ENCODE data around the gene DNM3. TPM values are rescaled to one million over a fixed set of nuclear protein-coding genes. Genes with fewer than 3 reads are reported as not detected.

The DNM3 gene
- total RNA-seq, 1 donor from 2014 or later, result 15.4 TPM

- H3K4me1 ChIP-seq, result peaks cover 7% of the 10 kb centered on the region
- ATAC-seq, result no peak
- intact Hi-C loops (cut with DNase I), result loop anchor here (10.0 kb wide), 1 partner anchor 398 kb away; no protein-coding TSS in a partner anchor
Observed at GRCh38 chr1:172402878-172403569, 561.7 kb downstream of the DNM3 start.

GRCh38 chr1:172404121-172404520, 562.8 kb downstream of the DNM3 start:
- Histone ChIP-seq H3K27me3 (no peaks in the 10 kb centered on the region), H3K27ac (no peak overlapping the region), H3K4me1 (peaks cover 5% of the 10 kb centered on the region), H3K36me3 (no peaks in the 10 kb centered on the region), H3K9me3 (no peaks in the 10 kb centered on the region), H3K4me3 (no peak overlapping the region)
- intact Hi-C loops (cut with DNase I), result loop anchor here (10.0 kb wide), 1 partner anchor 399 kb away; no protein-coding TSS in a partner anchor
- DNase-seq, result no peak
- ATAC-seq, result no peak
- TF ChIP-seq CTCF (IDR thresholded peaks at IDR 0.05), result no peak

More at GRCh38 chr1:172402878-172403569, 561.7 kb downstream of the DNM3 start:
- no peak overlapping the region for H3K4me3 ChIP-seq
- H3K27me3 ChIP-seq, result no peaks in the 10 kb centered on the region
- H3K9me3 ChIP-seq, result no peaks in the 10 kb centered on the region
- DNase-seq, result no peak
- H3K27ac ChIP-seq, result no peak overlapping the region
- TF ChIP-seq CTCF (IDR thresholded peaks at IDR 0.05), result no peak
- no peaks in the 10 kb centered on the region for H3K36me3 ChIP-seq

- no peaks in the 10 kb centered on the region for H3K27me3 ChIP-seq
- ATAC-seq (no peak), DNase-seq (no peak)
- H3K9me3 ChIP-seq, result no peaks in the 10 kb centered on the region
- TF ChIP-seq CTCF (IDR thresholded peaks at IDR 0.05), result no peak
- H3K27ac ChIP-seq, result no peak overlapping the region
- intact Hi-C loops (cut with DNase I), result loop anchor here (10.0 kb wide), 1 partner anchor 401 kb away; no protein-coding TSS in a partner anchor
- no peaks in the 10 kb centered on the region for H3K4me1 ChIP-seq
- H3K36me3 ChIP-seq, result no peaks in the 10 kb centered on the region
- no peak overlapping the region for H3K4me3 ChIP-seq
Observed at GRCh38 chr1:172405912-172406311, 564.6 kb downstream of the DNM3 start.

- no peaks in the 10 kb centered on the region for H3K9me3 ChIP-seq
- intact Hi-C loops (cut with DNase I), result loop anchor here (10.0 kb wide), 1 partner anchor 402 kb away; no protein-coding TSS in a partner anchor
- no peak for DNase-seq
- ATAC-seq, result no peak
- no peak overlapping the region for H3K27ac ChIP-seq
- H3K4me3 ChIP-seq, result no peak overlapping the region
- H3K4me1 ChIP-seq, result no peaks in the 10 kb centered on the region
- TF ChIP-seq CTCF (IDR thresholded peaks at IDR 0.05), result no peak
- H3K36me3 ChIP-seq, result no peaks in the 10 kb centered on the region
- H3K27me3 ChIP-seq, result no peaks in the 10 kb centered on the region
Observed at GRCh38 chr1:172406968-172407367, 565.7 kb downstream of the DNM3 start.

GRCh38 chr1:172408958-172409357, 567.7 kb downstream of the DNM3 start:
- no peaks in the 10 kb centered on the region for H3K27me3 ChIP-seq
- DNase-seq (no peak), ATAC-seq (no peak)
- no peak for TF ChIP-seq CTCF (IDR thresholded peaks at IDR 0.05)
- no peaks in the 10 kb centered on the region for H3K4me1 ChIP-seq
- no peak overlapping the region for H3K27ac ChIP-seq
- H3K9me3 ChIP-seq, result no peaks in the 10 kb centered on the region
- intact Hi-C loops (cut with DNase I), result loop anchor here (10.0 kb wide), 1 partner anchor 404 kb away; no protein-coding TSS in a partner anchor
- H3K36me3 ChIP-seq, result no peaks in the 10 kb centered on the region
- H3K4me3 ChIP-seq, result no peak overlapping the region

Data from upper lobe of right lung (tissue), 1 donor.